Measurements from ENCODE around the gene NUP210L. TPM values are rescaled to one million over a fixed set of nuclear protein-coding genes. Genes with fewer than 3 reads are reported as not detected.

Gene NUP210L
- total RNA-seq, 2 donors from 2014 or later = 0.07 to 0.11 TPM

DNA sequence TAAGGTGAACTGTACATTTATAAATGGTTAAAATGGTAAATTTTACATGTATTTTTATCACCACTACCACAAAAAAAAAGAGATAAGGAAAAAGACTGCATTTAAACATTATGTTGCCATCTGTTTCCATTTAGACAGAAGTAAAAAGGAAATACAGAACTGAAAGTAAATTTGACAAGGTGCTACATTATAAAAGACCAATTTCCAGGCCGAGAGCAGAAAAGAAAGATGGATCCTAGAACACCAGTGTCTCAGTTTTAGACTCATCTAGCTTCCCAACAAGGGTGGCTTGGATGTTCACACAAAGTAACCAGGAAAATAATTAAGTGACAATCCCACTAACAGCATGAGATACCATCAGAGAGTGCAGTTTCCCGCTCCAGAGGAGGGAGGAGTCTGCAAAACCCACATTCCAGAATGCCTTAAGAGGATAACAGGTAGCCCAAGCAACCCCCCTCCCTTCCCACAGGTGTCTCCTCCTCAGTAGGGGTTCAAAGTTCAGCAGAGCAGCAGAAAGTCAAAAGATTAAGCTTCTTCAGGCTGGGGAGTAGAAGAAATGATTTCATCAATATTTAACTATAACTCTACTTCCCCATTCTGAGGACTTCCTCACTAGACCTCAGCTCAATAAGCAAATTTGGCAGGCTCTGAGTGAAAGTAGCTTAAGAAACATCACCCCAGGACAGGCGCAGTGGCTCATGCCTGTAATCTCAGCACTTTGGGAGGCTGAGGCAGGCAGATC, 25.2 kb upstream of the NUP210L start:
- no peaks in the 10 kb centered on the region for H3K9me3 Mint-ChIP-seq
- peak; percentile 68 for DNase-seq
- Histone ChIP-seq H3K4me3 (ENCODE audit: low read length) (peak overlapping the region; percentile 97), H3K27me3 (ENCODE audit: control insufficient read depth, insufficient read depth, low read length, poor library complexity, severe bottlenecking) (no peaks in the 10 kb centered on the region), H3K9ac (ENCODE audit: extremely low read depth, low read length, poor library complexity, severe bottlenecking) (peak overlapping the region; percentile 56), H3K9me3 (ENCODE audit: control insufficient read depth, low read length) (no peaks in the 10 kb centered on the region), H3K27ac (ENCODE audit: low read depth, low read length) (no peak overlapping the region), H3K36me3 (ENCODE audit: control insufficient read depth, insufficient read depth, low read length) (peaks cover 38% of the 10 kb centered on the region), H3K4me1 (ENCODE audit: control insufficient read depth, insufficient read depth, low read length) (peaks cover 5% of the 10 kb centered on the region)
- peaks cover 42% of the 10 kb centered on the region for H3K36me3 Mint-ChIP-seq (ENCODE audit: low read depth)
- TF ChIP-seq, protein P1, sequence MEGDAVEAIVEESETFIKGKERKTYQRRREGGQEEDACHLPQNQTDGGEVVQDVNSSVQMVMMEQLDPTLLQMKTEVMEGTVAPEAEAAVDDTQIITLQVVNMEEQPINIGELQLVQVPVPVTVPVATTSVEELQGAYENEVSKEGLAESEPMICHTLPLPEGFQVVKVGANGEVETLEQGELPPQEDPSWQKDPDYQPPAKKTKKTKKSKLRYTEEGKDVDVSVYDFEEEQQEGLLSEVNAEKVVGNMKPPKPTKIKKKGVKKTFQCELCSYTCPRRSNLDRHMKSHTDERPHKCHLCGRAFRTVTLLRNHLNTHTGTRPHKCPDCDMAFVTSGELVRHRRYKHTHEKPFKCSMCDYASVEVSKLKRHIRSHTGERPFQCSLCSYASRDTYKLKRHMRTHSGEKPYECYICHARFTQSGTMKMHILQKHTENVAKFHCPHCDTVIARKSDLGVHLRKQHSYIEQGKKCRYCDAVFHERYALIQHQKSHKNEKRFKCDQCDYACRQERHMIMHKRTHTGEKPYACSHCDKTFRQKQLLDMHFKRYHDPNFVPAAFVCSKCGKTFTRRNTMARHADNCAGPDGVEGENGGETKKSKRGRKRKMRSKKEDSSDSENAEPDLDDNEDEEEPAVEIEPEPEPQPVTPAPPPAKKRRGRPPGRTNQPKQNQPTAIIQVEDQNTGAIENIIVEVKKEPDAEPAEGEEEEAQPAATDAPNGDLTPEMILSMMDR (conservative IDR thresholded peaks at IDR 0.05) = no peak
- peak overlapping the region; percentile 97 for H3K4me3 Mint-ChIP-seq
- whole genome bisulfite sequencing, 2 experiments (ENCODE audit: insufficient coverage in 1 of 2, insufficient read length in 1 of 2) = 68 to 69% methylated on average over 2 to 3 of the region's 3 CpGs
- peaks cover 50% of the 10 kb centered on the region for H3K4me1 Mint-ChIP-seq
- peak overlapping the region; percentile 86 for H3K27ac Mint-ChIP-seq
- H3K27me3 Mint-ChIP-seq (ENCODE audit: insufficient read depth) = no peaks in the 10 kb centered on the region

DNA sequence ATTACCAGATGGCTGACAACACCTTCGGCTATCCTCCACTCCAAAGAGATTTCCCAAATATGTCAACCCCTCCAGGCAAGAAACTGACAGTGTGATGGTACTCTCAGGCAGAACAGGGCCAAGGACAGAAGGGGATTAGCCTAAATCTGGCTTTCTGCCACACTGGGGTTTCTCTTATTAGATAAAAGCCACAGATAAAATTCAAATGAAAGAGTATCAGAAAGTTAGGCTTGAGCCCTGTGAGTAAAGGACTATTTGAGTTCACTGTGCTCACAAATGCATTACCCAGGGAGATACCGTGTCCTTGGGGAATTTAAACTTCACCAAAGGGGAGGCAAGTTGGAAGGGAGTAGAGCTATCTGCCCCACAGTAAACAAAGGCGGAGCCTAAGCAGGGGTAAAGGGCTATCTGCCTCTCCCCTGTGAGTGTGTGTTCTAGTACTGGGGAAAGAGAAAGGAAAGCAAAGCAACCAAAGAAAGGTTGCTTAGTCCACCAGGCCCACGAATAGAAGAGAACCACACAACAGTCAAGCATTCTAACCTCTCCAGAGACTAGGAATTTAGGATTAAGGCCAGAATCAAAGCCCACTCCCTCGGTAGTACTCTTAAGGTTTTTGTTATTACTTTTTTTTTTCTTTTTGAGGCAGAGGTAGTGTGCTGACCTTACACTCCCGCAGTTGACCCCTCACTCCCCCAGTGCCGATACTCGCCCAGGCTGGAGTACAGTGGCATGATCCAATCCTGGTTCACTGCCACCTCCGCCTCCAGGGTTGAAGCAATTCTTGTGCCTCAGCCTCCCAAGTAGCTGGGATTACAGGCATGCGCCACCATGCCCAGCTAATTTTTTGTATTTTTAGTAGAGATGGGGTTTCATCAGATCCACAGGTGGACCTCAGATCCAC, 24.3 kb upstream of the NUP210L start:
- no peak for DNase-seq
- peaks cover 45% of the 10 kb centered on the region for H3K36me3 ChIP-seq (ENCODE audit: control insufficient read depth, insufficient read depth, low read length)
- TF ChIP-seq, protein P1 (conservative IDR thresholded peaks at IDR 0.05) = no peak
- no peaks in the 10 kb centered on the region for H3K9me3 ChIP-seq (ENCODE audit: control insufficient read depth, low read length)
- Mint-ChIP-seq H3K9me3 (no peaks in the 10 kb centered on the region), H3K36me3 (ENCODE audit: low read depth) (peaks cover 49% of the 10 kb centered on the region), H3K27me3 (ENCODE audit: insufficient read depth) (no peaks in the 10 kb centered on the region), H3K4me1 (peaks cover 50% of the 10 kb centered on the region), H3K4me3 (peak overlapping the region; percentile 97), H3K27ac (peak overlapping the region; percentile 86)
- peaks cover 5% of the 10 kb centered on the region for H3K4me1 ChIP-seq (ENCODE audit: control insufficient read depth, insufficient read depth, low read length)
- H3K27ac ChIP-seq (ENCODE audit: low read depth, low read length) = peak overlapping the region; percentile 19
- whole genome bisulfite sequencing, 2 experiments (ENCODE audit: insufficient coverage in 1 of 2, insufficient read length in 1 of 2) = 84 to 92% methylated on average over 6 to 10 of the region's 10 CpGs
- peak overlapping the region; percentile 56 for H3K9ac ChIP-seq (ENCODE audit: extremely low read depth, low read length, poor library complexity, severe bottlenecking)
- no peaks in the 10 kb centered on the region for H3K27me3 ChIP-seq (ENCODE audit: control insufficient read depth, insufficient read depth, low read length, poor library complexity, severe bottlenecking)
- H3K4me3 ChIP-seq (ENCODE audit: low read length) = peak overlapping the region; percentile 97

DNA sequence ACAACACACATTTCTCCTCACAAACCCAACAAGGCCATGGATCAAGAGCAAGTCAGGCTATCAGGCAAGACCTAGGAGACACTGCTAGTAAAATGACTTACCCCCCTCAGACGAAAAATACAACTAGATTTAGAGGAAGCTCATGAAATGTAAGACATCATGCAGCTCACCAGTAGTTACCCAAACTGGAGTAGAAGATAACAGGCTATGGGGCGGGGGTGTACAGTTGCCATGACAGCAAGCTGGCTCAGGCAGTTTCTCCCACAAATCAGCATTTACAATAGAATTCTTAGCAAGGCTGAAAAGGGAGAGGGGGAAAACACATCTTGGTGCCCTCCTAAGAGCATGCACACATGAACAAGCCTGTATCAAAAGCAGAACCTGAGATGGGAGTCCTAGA, 23.1 kb upstream of the NUP210L start:
- no peak overlapping the region for H3K9ac ChIP-seq (ENCODE audit: extremely low read depth, low read length, poor library complexity, severe bottlenecking)
- peak overlapping the region; percentile 97 for H3K4me3 ChIP-seq (ENCODE audit: low read length)
- Mint-ChIP-seq H3K36me3 (ENCODE audit: low read depth) (peaks cover 51% of the 10 kb centered on the region), H3K4me1 (peaks cover 46% of the 10 kb centered on the region), H3K27ac (peak overlapping the region; percentile 86), H3K4me3 (peak overlapping the region; percentile 97), H3K9me3 (no peaks in the 10 kb centered on the region), H3K27me3 (ENCODE audit: insufficient read depth) (no peaks in the 10 kb centered on the region)
- peaks cover 5% of the 10 kb centered on the region for H3K4me1 ChIP-seq (ENCODE audit: control insufficient read depth, insufficient read depth, low read length)
- no peaks in the 10 kb centered on the region for H3K27me3 ChIP-seq (ENCODE audit: control insufficient read depth, insufficient read depth, low read length, poor library complexity, severe bottlenecking)
- no peak for DNase-seq
- TF ChIP-seq, protein P1 (conservative IDR thresholded peaks at IDR 0.05) = no peak
- WGBS, 2 experiments (ENCODE audit: insufficient coverage in 1 of 2, insufficient read length in 1 of 2) = 80% methylated on average over 2 of the region's 2 CpGs; no CpG with 5 or more reads in 1 of the 2 experiments
- H3K9me3 ChIP-seq (ENCODE audit: control insufficient read depth, low read length) = no peaks in the 10 kb centered on the region
- H3K36me3 ChIP-seq (ENCODE audit: control insufficient read depth, insufficient read depth, low read length) = peaks cover 47% of the 10 kb centered on the region
- no peak overlapping the region for H3K27ac ChIP-seq (ENCODE audit: low read depth, low read length)

Measured in endodermal cell (in vitro differentiated cells).